Nephron (organoid): ENCODE measurements around the gene COL28A1.

Experiments used
- H3K27ac Mint-ChIP-seq, 3 experiments: 2 replicates each; pipeline ENCODE4 v1.8.0; 2020; ENCODE audit warnings: mixed read lengths in 3 of 3, mild to moderate bottlenecking in 2 of 3, moderate library complexity in 1 of 3
- H3K27me3 Mint-ChIP-seq: 2 replicates; pipeline ENCODE4 v1.8.0; 2021; ENCODE audit warnings: low read depth, mild to moderate bottlenecking, moderate library complexity, mixed read lengths
- H3K36me3 Mint-ChIP-seq: 2 replicates; pipeline ENCODE4 v1.8.0; 2020; ENCODE audit warnings: low read depth, mixed read lengths
- H3K4me1 Mint-ChIP-seq: 2 replicates; pipeline ENCODE4 v1.8.0; 2020; ENCODE audit warnings: mixed read lengths
- H3K4me3 Mint-ChIP-seq, 3 experiments: 2 replicates each; pipeline ENCODE4 v1.8.0; 2020; ENCODE audit warnings: mild to moderate bottlenecking in 3 of 3, mixed read lengths in 3 of 3, moderate library complexity in 2 of 3
- H3K9me3 Mint-ChIP-seq: 2 replicates; pipeline ENCODE4 v1.8.0; 2020; ENCODE audit warnings: mixed read lengths
- TF ChIP-seq, protein P1 (sequence below), 3 experiments: fragments of 200-600 bp; sonication (generic); IDR thresholded peaks; one replicate each; pipeline ENCODE4 v1.5.0; 2021; ENCODE audit warnings: antibody characterized with exemption in 3 of 3; ENCODE audit not compliant: unreplicated experiment in 3 of 3

COL28A1 gene

DNA sequence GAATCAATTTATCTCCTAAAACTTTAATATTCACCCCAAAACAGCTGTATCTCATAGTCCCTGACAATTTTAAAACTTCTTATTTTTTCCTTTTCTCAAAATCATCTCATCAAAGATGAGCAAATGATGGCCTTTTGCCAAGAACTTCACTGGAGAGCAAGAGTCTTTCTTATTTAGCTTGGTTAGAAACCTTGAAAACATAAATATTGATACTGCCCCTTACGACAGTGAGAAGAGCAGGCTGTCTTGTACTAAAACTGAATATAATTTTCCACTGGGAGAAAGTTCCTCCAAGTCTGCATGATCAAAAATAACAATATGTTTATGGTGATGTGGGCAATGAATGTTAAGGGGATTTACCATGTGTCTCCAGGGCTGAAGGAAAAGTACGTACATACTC, 109.0 kb downstream of the COL28A1 start:
- Mint-ChIP-seq H3K9me3 (no peaks in the 10 kb centered on the region), H3K4me1 (peaks cover 25% of the 10 kb centered on the region), H3K27me3 (no peaks in the 10 kb centered on the region), H3K36me3 (no peaks in the 10 kb centered on the region), H3K4me3 (no peak overlapping the region), H3K27ac (peak overlapping the region; percentile 63 to 89 (median 85))
- TF ChIP-seq, protein P1, sequence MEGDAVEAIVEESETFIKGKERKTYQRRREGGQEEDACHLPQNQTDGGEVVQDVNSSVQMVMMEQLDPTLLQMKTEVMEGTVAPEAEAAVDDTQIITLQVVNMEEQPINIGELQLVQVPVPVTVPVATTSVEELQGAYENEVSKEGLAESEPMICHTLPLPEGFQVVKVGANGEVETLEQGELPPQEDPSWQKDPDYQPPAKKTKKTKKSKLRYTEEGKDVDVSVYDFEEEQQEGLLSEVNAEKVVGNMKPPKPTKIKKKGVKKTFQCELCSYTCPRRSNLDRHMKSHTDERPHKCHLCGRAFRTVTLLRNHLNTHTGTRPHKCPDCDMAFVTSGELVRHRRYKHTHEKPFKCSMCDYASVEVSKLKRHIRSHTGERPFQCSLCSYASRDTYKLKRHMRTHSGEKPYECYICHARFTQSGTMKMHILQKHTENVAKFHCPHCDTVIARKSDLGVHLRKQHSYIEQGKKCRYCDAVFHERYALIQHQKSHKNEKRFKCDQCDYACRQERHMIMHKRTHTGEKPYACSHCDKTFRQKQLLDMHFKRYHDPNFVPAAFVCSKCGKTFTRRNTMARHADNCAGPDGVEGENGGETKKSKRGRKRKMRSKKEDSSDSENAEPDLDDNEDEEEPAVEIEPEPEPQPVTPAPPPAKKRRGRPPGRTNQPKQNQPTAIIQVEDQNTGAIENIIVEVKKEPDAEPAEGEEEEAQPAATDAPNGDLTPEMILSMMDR (IDR thresholded peaks at IDR 0.05; ENCODE audit: unreplicated experiment in 3 of 3): no peak

DNA sequence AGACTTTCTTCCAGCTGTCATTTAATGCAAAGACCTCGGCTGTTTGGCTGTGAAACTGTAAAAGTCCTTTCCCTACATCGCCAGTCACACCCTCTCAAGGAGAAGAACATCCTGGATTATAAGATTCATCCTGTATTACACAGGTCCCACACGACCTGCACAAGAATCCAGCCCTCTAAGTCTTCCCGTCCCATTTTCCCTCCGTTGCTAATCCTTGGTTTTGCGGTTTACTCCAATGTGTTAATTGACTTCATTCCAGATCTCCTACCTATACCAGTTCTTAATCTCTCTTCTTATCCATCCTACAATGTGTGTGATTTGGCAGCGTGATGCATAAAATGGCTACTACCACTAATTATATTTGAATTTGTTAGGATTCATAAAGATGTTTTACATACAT, 110.4 kb downstream of the COL28A1 start:
- Mint-ChIP-seq H3K4me3 (peak overlapping the region in 1 of 3 experiments; percentile 15), H3K4me1 (peaks cover 25% of the 10 kb centered on the region), H3K27me3 (no peaks in the 10 kb centered on the region), H3K27ac (no peak overlapping the region), H3K36me3 (no peaks in the 10 kb centered on the region), H3K9me3 (no peaks in the 10 kb centered on the region)
- TF ChIP-seq, protein P1 (IDR thresholded peaks at IDR 0.05; ENCODE audit: unreplicated experiment in 3 of 3): no peak

DNA sequence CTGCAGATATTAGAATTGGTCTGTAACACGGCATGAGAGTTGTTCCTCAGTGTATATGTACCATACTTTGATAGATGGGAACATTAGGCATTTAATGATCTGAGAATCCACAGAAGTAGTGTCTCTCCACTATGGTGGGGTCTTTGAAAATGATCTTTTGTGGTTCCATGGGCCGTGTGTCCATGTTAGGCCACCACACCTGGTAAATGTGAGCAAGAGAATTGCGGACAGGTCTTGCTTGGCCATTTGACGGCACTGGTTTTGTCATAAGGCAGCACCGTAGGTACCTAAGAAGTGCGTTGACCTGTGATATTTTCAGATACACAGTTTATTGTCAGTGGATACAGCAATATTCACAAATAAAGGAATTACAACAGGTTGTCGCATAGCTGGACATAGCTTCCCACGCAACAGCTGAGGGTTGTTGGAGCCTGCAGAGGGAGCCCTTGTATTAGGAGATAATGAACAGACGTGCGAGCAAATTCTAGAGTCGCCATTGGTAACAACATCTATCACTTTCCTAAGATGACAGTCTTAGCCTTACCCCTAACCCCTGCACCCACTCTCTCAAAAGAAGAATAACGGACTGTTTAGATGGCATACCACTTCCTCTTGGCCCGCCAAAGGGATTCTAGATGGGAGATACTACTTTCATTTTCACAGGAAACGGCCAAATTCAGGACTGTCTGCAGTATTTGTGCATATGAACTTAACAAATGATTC, 111.4 kb downstream of the COL28A1 start:
- H3K27me3 Mint-ChIP-seq: no peaks in the 10 kb centered on the region
- no peaks in the 10 kb centered on the region for H3K9me3 Mint-ChIP-seq
- peak overlapping the region; percentile 51 to 83 (median 73) for H3K4me3 Mint-ChIP-seq
- peaks cover 20% of the 10 kb centered on the region for H3K4me1 Mint-ChIP-seq
- peak overlapping the region in 2 of 3 experiments; percentile 45 to 81 for H3K27ac Mint-ChIP-seq
- no peaks in the 10 kb centered on the region for H3K36me3 Mint-ChIP-seq
- TF ChIP-seq, protein P1 (IDR thresholded peaks at IDR 0.05; ENCODE audit: unreplicated experiment in 3 of 3): peak; percentile 76 to 81 (median 79)

DNA sequence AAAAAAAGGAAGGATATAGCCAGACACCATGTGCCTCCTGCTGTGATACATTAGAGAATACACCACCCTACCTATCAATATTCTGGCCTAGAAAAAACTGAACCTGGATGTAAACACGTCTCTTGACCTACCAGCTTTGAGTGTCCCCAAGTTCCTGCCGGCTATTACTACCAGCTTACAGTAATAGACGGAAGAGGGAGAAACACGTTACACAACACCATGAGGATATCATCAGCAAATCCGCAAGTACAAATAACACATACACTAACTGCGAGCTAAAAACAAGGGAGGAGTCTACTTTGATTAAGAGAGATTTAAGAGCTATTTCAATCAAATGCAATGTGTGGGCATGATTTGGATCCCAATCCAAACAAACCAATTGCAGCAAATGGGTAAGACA, 113.0 kb downstream of the COL28A1 start:
- TF ChIP-seq, protein P1 (IDR thresholded peaks at IDR 0.05; ENCODE audit: unreplicated experiment in 3 of 3): no peak
- Mint-ChIP-seq H3K27ac (no peak overlapping the region), H3K4me1 (peaks cover 6% of the 10 kb centered on the region), H3K36me3 (no peaks in the 10 kb centered on the region), H3K4me3 (no peak overlapping the region), H3K27me3 (no peaks in the 10 kb centered on the region), H3K9me3 (no peaks in the 10 kb centered on the region)

DNA sequence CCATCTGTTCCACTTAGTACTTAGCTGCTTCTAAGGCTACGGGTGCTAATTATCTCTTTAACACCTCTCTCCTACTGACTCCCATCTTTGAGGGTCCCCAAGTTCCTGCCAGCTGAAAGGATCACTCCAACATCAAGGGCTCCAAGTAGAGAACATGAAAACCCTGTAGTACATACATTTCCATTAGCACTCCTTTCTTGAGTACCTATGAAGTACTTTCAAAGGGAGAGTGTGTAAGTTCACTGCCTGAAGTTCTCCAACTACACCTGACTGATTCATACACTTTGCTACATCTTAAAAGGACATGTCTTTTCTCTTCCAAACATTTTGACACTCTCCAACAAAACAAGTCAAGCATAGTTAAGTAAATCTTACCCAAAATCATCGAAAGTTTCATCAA, 113.8 kb downstream of the COL28A1 start:
- Mint-ChIP-seq H3K27me3 (no peaks in the 10 kb centered on the region), H3K9me3 (no peaks in the 10 kb centered on the region), H3K36me3 (no peaks in the 10 kb centered on the region), H3K4me3 (no peak overlapping the region), H3K4me1 (peaks cover 3% of the 10 kb centered on the region), H3K27ac (no peak overlapping the region)
- TF ChIP-seq, protein P1 (IDR thresholded peaks at IDR 0.05; ENCODE audit: unreplicated experiment in 3 of 3): no peak

DNA sequence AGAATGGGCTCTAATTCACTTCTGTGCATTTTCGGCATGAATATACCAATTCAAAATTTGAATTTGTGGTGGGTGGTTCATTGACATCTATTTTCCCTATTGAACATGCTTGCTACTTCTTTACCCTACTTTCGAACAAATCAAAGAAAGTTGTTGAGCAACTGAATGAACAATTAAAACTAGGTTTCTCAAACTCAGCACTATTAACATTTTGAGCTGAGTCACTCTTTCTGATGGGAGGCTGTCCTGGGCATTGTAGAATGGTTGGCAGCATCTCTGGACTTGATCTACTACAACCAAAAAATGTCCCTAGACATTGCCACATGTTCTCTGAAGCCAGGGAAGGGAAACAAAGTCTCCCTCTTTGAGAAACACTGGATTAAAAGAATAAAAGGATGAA, 116.7 kb downstream of the COL28A1 start:
- no peaks in the 10 kb centered on the region for H3K27me3 Mint-ChIP-seq
- H3K27ac Mint-ChIP-seq: no peak overlapping the region
- H3K4me1 Mint-ChIP-seq: no peaks in the 10 kb centered on the region
- no peak overlapping the region for H3K4me3 Mint-ChIP-seq
- TF ChIP-seq, protein P1 (IDR thresholded peaks at IDR 0.05; ENCODE audit: unreplicated experiment in 3 of 3): no peak
- no peaks in the 10 kb centered on the region for H3K36me3 Mint-ChIP-seq
- no peaks in the 10 kb centered on the region for H3K9me3 Mint-ChIP-seq
